Esophagus (tissue), 2 donors: ENCODE data around the gene AMOTL2. TPM values are rescaled to one million over a fixed set of nuclear protein-coding genes. Genes with fewer than 3 reads are reported as not detected.

Source experiments
- H3K27ac ChIP-seq, 2 donors: one replicate each; pipeline ENCODE4 v1.5.1; 2013; ENCODE audit warnings: low read depth in 2 of 2, mild to moderate bottlenecking in 2 of 2, inconsistent platforms in 1 of 2, low read length in 1 of 2, moderate library complexity in 1 of 2
- H3K27me3 ChIP-seq, 2 donors: one replicate each; pipeline ENCODE4 v1.6.1; 2013; ENCODE audit warnings: low read length in 2 of 2, control low read depth in 1 of 2, mild to moderate bottlenecking in 1 of 2; ENCODE audit not compliant: insufficient read depth in 2 of 2, control insufficient read depth in 1 of 2
- H3K36me3 ChIP-seq, 2 donors: one replicate each; pipeline ENCODE4 v1.6.1; 2013; ENCODE audit warnings: low read length in 1 of 2; ENCODE audit not compliant: control insufficient read depth in 2 of 2, insufficient read depth in 2 of 2
- H3K4me1 ChIP-seq, 2 donors: one replicate each; pipeline ENCODE4 v1.6.1; 2013; ENCODE audit warnings: low read length in 1 of 2; ENCODE audit not compliant: control insufficient read depth in 2 of 2, insufficient read depth in 2 of 2
- H3K4me3 ChIP-seq, 2 donors: one replicate each; pipeline ENCODE4 v1.5.1; 2013; ENCODE audit warnings: low read length in 2 of 2, mild to moderate bottlenecking in 2 of 2, low read depth in 1 of 2, moderate library complexity in 1 of 2
- H3K9me3 ChIP-seq, 2 donors: one replicate each; pipeline ENCODE4 v1.6.1; 2013; ENCODE audit warnings: mild to moderate bottlenecking in 2 of 2, low read depth in 1 of 2, low read length in 1 of 2, moderate library complexity in 1 of 2; ENCODE audit not compliant: control insufficient read depth in 2 of 2, insufficient read depth in 1 of 2
- WGBS, 2 donors: extraction: QIAGEN DNeasy Blood & Tissue Kit; methylation state at CpG; one replicate each; pipeline ENCODE4 v1.1.7; 2013; 5-methylcytosine and 5-hydroxymethylcytosine counted together
- polyA plus RNA-seq, 2 donors: library from polyadenylated mRNA; stranded (reverse); fragments of 200-250 nt; gene quantifications; one replicate each; pipeline ENCODE4 v1.2.3, GENCODE V29; 2013
- donor health status: healthy with polysubstance abuse.
- donor health status: Bipolar disorder and iron deficiency.

Gene AMOTL2
- polyA plus RNA-seq, 2 donors = 21.2 to 23.2 TPM

DNA sequence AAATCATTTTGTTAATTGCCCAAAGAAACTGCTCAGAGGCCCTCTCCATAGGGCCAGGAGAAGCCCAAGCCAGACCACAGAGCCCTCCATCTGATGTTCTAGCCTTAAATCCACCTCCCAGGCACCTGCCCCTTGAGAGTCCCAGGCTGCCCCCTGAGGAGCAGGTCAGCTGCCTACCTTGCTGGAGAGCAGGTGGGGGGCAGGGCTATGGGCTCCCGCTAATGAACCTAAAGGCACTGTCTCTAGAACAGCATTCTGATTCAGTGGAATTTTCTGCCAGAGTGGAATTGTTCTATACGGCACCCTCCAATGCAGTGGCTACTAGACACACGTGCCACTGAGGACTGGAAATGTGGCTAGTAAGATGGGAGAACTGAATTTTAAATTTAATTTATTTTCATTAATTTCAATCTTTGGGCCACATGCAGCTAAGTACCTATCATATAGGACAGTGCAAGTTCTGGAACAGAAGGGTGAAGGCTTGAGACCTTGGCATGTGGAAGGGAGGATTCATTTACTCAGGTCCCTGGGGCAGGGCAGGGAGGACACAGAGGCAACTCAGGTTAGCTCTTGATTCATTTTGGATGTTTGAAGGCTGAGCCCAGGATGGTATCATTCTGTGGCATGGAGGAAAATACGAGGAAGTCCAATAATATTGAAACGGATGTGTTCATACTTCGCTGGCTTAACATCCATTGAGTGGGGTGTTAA, 11.4 kb downstream of the AMOTL2 start:
- H3K4me1 ChIP-seq = peaks cover 17 to 39% of the 10 kb centered on the region in 2 donors
- 81 to 87% methylated on average over 6 of the region's 6 CpGs for WGBS, 2 donors
- H3K9me3 ChIP-seq = peaks cover 0 to 4% of the 10 kb centered on the region in 2 donors
- H3K4me3 ChIP-seq = no peak overlapping the region
- H3K27ac ChIP-seq = peak overlapping the region; percentile 76 to 84
- no peaks in the 10 kb centered on the region for H3K27me3 ChIP-seq
- H3K36me3 ChIP-seq = peaks cover 33 to 78% of the 10 kb centered on the region in 2 donors

- WGBS, 2 donors = 84% methylated on average over 6 of the region's 6 CpGs
- Histone ChIP-seq H3K4me1 (peaks cover 16 to 36% of the 10 kb centered on the region in 2 donors), H3K36me3 (peaks cover 33 to 77% of the 10 kb centered on the region in 2 donors), H3K27ac (peak overlapping the region in 1 of 2 donors; percentile 26), H3K4me3 (no peak overlapping the region), H3K9me3 (peaks cover 0 to 4% of the 10 kb centered on the region in 2 donors), H3K27me3 (no peaks in the 10 kb centered on the region)
These were observed 12.0 kb downstream of the AMOTL2 start for GRCh38 chr3:134362221-134362620.

- Histone ChIP-seq H3K4me1 (peaks cover 17 to 36% of the 10 kb centered on the region in 2 donors), H3K27me3 (no peaks in the 10 kb centered on the region), H3K9me3 (peaks cover 0 to 4% of the 10 kb centered on the region in 2 donors), H3K4me3 (no peak overlapping the region), H3K27ac (no peak overlapping the region), H3K36me3 (peaks cover 33 to 77% of the 10 kb centered on the region in 2 donors)
- WGBS, 2 donors = 93 to 94% methylated on average over 33 of the region's 33 CpGs
These were observed 12.9 kb downstream of the AMOTL2 start for GRCh38 chr3:134361162-134361835.

- peaks cover 17 to 34% of the 10 kb centered on the region in 2 donors for H3K4me1 ChIP-seq
- peaks cover 0 to 4% of the 10 kb centered on the region in 2 donors for H3K9me3 ChIP-seq
- peak overlapping the region in 1 of 2 donors; percentile 50 for H3K27ac ChIP-seq
- H3K36me3 ChIP-seq = peaks cover 29 to 72% of the 10 kb centered on the region in 2 donors
- 76 to 80% methylated on average over 11 to 12 of the region's 12 CpGs for WGBS, 2 donors
- H3K4me3 ChIP-seq = no peak overlapping the region
- H3K27me3 ChIP-seq = no peaks in the 10 kb centered on the region
These were observed 14.2 kb downstream of the AMOTL2 start for GRCh38 chr3:134360046-134360445.

DNA sequence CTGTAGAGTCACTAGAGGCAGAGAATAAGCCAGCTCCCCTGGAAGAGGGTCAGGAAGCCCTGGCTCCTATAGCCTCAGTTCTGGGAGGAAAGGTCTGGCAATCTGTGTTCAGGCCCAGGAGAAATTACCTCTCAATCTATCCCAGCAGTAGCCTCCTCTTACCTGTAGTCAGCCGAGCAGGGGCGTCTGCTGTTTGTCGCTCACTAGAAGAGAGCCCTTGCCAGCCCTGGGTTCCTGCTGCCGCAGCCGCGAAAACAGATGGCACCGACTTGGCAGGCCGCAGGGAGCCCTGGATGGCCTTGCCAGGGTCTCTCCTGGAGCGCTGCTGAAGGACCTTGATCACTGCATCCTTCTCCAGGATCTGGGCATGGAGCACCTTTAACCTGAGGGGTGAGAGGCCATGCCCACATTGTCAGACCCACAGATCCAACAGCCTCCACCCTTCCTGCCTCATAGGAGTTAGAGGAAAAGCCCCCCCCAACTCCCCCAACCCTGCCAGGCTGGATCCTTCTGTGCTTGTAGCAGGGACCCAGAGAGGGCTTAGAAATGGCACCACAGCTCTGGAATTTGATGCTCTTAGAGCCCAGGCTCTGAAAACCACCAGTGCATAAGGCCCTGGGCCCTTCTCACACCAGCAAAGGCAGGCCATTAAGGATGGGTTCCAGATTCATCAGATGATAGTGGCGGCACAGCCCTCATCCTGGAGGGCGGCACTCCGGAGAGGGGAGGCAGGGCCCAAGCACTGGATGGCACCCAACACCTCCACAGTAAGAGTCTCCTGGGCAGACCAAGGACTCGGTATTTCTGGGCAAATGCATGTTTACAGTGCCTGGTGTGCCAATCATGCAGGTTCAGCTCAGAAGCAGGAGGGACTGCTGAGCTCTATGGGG, 14.9 kb downstream of the AMOTL2 start:
- H3K9me3 ChIP-seq = peaks cover 0 to 4% of the 10 kb centered on the region in 2 donors
- peaks cover 33 to 79% of the 10 kb centered on the region in 2 donors for H3K36me3 ChIP-seq
- H3K27me3 ChIP-seq = no peaks in the 10 kb centered on the region
- H3K27ac ChIP-seq = peak overlapping the region; percentile 4 to 50
- no peak overlapping the region for H3K4me3 ChIP-seq
- WGBS, 2 donors = 71 to 78% methylated on average over 13 of the region's 13 CpGs
- peaks cover 15 to 33% of the 10 kb centered on the region in 2 donors for H3K4me1 ChIP-seq

- Histone ChIP-seq H3K9me3 (peaks cover 0 to 4% of the 10 kb centered on the region in 2 donors), H3K27me3 (no peaks in the 10 kb centered on the region), H3K4me3 (no peak overlapping the region), H3K27ac (peak overlapping the region; percentile 71 to 76), H3K36me3 (peaks cover 33 to 75% of the 10 kb centered on the region in 2 donors), H3K4me1 (peaks cover 15 to 36% of the 10 kb centered on the region in 2 donors)
- 50 to 54% methylated on average over 10 of the region's 10 CpGs for WGBS, 2 donors
These were observed 16.1 kb downstream of the AMOTL2 start for GRCh38 chr3:134357914-134358811.

- no peaks in the 10 kb centered on the region for H3K27me3 ChIP-seq
- WGBS, 2 donors = 53 to 69% methylated on average over 10 of the region's 10 CpGs
- H3K4me1 ChIP-seq = peaks cover 15 to 41% of the 10 kb centered on the region in 2 donors
- peaks cover 33 to 69% of the 10 kb centered on the region in 2 donors for H3K36me3 ChIP-seq
- no peak overlapping the region for H3K4me3 ChIP-seq
- H3K9me3 ChIP-seq = peaks cover 0 to 4% of the 10 kb centered on the region in 2 donors
- peak overlapping the region; percentile 67 to 76 for H3K27ac ChIP-seq
These were observed 16.9 kb downstream of the AMOTL2 start for GRCh38 chr3:134357261-134357913.

DNA sequence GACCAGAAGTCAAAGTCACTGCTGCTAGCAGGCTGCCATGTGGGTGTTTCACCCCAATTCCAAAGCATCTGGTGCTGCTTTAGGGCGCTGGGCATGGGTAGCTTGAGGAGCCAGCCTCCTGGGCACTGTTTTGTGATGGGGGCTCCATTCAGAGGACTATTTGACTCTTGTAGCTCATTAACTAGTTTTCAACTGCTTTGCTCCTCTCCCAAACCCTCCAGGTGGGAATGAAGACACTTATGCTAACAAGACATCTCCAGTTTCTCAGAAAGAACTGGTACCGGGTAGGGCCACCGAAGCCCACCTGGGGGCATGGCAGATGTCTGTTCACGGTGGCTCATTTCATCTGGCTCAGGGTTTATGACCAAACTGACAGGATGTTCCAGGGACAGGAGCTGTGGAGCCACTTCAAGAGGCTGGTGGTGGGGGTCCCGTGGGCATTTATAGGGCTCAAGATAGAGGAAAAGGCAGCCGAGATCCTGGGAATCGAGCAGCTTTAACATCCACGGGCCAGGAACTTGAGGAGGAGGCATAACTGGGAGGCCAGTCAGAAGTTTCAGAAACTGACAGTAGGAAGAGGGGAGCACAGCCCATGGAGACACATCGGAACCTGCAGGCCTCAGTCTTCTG, 17.7 kb downstream of the AMOTL2 start:
- Histone ChIP-seq H3K27ac (peak overlapping the region; percentile 67 to 76), H3K27me3 (no peaks in the 10 kb centered on the region), H3K4me3 (no peak overlapping the region), H3K4me1 (peaks cover 13 to 42% of the 10 kb centered on the region in 2 donors), H3K36me3 (peaks cover 31 to 60% of the 10 kb centered on the region in 2 donors), H3K9me3 (peaks cover 0 to 3% of the 10 kb centered on the region in 2 donors)
- WGBS, 2 donors = 86 to 91% methylated on average over 9 of the region's 9 CpGs
